SU-DHL-6 (cell line): ENCODE results near the gene PUS10.
"Not testable (repeated sequence)": the region's sequence is repeated elsewhere in the genome, so short reads cannot be mapped to it uniquely, and the experiment has no call there.

Source experiments
- H2AFZ ChIP-seq: fragments of 200-600 bp; sonication (generic); 2 replicates; pipeline ENCODE4 v1.6.1; 2014; ENCODE audit warnings: low read depth, mild to moderate bottlenecking, moderate library complexity, mixed read lengths, antibody characterized with exemption, low read length; ENCODE audit not compliant: severe bottlenecking
- H3F3A ChIP-seq: fragments of 200-600 bp; shearing (Covaris generic); 2 replicates; pipeline ENCODE4 v1.6.0; 2016; ENCODE audit warnings: antibody characterized with exemption, mild to moderate bottlenecking; ENCODE audit not compliant: insufficient read depth
- H3K27ac ChIP-seq: fragments of 200-600 bp; sonication (generic); 2 replicates; pipeline ENCODE4 v1.5.1; 2016; ENCODE audit warnings: low read depth, mild to moderate bottlenecking, low read length, moderate library complexity, mixed read lengths
- H3K27me3 ChIP-seq: fragments of 200-600 bp; sonication (generic), shearing (Covaris generic); 2 replicates; pipeline ENCODE4 v1.6.0; 2014; ENCODE audit warnings: mild to moderate bottlenecking, low read length
- H3K36me3 ChIP-seq: fragments of 200-600 bp; sonication (generic); 2 replicates; pipeline ENCODE4 v1.6.1; 2014; ENCODE audit warnings: mild to moderate bottlenecking, low read length, mixed read lengths
- H3K4me2 ChIP-seq: fragments of 300-600, 200-600 bp; shearing (Covaris generic), sonication (generic); 2 replicates; pipeline ENCODE4 v1.6.0; 2014; ENCODE audit warnings: low read length, low read depth, mild to moderate bottlenecking; ENCODE audit not compliant: poor library complexity, severe bottlenecking
- H3K4me3 ChIP-seq: fragments of 200-600 bp; sonication (generic); 2 replicates; pipeline ENCODE4 v1.5.1; 2014; ENCODE audit warnings: antibody characterized with exemption, low read length, mild to moderate bottlenecking, mixed read lengths; ENCODE audit not compliant: insufficient read depth, poor library complexity, severe bottlenecking
- H3K79me2 ChIP-seq: fragments of 200-600 bp; sonication (generic); 2 replicates; pipeline ENCODE4 v1.6.1; 2014; ENCODE audit warnings: mild to moderate bottlenecking, low read length, moderate library complexity; ENCODE audit not compliant: insufficient read depth
- H3K9ac ChIP-seq: fragments of 200-600 bp; sonication (generic); 2 replicates; pipeline ENCODE4 v1.7.0; 2014; ENCODE audit warnings: mild to moderate bottlenecking, low read length
- H3K9me2 ChIP-seq: fragments of 200-600 bp; sonication (generic); replicated peaks from 2 replicates; pipeline ENCODE4 v1.6.1; 2014; ENCODE audit warnings: low read length; ENCODE audit not compliant: insufficient read depth
- H3K9me3 ChIP-seq: fragments of 200-600 bp; sonication (generic); 2 replicates; pipeline ENCODE4 v1.6.1; 2014; ENCODE audit warnings: low read length, mixed read lengths; ENCODE audit not compliant: insufficient read depth
- H4K20me1 ChIP-seq: fragments of 200-600 bp; sonication (generic); 2 replicates; pipeline ENCODE4 v1.6.1; 2014; ENCODE audit warnings: low read depth, mild to moderate bottlenecking, antibody characterized with exemption, low read length, moderate library complexity, mixed read lengths
- EZH2phosphoT487 ChIP-seq: fragments of 200-600 bp; sonication (generic), shearing (Covaris generic); conservative IDR thresholded peaks from 2 replicates; pipeline ENCODE4 v1.6.1; 2018; ENCODE audit warnings: mild to moderate bottlenecking, antibody characterized with exemption, low read length, moderate library complexity, mixed read lengths
- TF ChIP-seq, protein P1 (sequence below): fragments of 200-600 bp; sonication (generic); IDR thresholded peaks from one replicate; pipeline ENCODE4 v1.5.1; 2017; ENCODE audit warnings: antibody characterized with exemption, mild to moderate bottlenecking, low read length, moderate library complexity; ENCODE audit not compliant: insufficient read depth, poor library complexity, severe bottlenecking

Gene PUS10

DNA sequence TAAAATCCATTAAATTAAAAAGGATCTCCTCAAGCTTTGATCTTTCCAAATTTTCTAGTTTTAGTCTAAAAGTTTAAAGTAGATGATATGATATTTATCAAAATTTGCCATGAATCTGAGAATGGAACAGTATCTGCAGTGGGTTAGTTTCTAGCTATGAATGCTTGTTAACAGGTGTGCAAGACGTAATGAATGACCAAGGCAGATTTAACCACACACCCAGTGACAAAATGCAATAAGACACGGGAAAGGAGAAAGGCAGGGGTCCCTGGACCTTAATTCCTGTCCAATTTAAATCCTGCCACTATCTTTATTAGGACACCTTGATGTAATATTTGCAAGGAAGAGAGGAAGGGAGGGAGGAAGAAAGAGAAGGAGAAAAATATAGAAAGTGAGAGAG lies 31.0 kb downstream of the PUS10 start:
- Histone ChIP-seq H3F3A (peaks cover 62% of the 10 kb centered on the region), H3K4me3 (peak overlapping the region; percentile 19), H3K27me3 (no peaks in the 10 kb centered on the region), H3K27ac (peak overlapping the region; percentile 92), H2AFZ (no peak overlapping the region), H3K36me3 (peaks cover 9% of the 10 kb centered on the region), H3K9ac (peak overlapping the region; percentile 55), H3K79me2 (no peaks in the 10 kb centered on the region; the same call in 1 of the 2 replicates), H3K4me2 (peak overlapping the region; percentile 78), H3K9me3 (peaks cover 11% of the 10 kb centered on the region), H4K20me1 (no peaks in the 10 kb centered on the region), H3K9me2 (no peaks in the 10 kb centered on the region)
- no peak for TF ChIP-seq EZH2phosphoT487
- TF ChIP-seq, protein P1, sequence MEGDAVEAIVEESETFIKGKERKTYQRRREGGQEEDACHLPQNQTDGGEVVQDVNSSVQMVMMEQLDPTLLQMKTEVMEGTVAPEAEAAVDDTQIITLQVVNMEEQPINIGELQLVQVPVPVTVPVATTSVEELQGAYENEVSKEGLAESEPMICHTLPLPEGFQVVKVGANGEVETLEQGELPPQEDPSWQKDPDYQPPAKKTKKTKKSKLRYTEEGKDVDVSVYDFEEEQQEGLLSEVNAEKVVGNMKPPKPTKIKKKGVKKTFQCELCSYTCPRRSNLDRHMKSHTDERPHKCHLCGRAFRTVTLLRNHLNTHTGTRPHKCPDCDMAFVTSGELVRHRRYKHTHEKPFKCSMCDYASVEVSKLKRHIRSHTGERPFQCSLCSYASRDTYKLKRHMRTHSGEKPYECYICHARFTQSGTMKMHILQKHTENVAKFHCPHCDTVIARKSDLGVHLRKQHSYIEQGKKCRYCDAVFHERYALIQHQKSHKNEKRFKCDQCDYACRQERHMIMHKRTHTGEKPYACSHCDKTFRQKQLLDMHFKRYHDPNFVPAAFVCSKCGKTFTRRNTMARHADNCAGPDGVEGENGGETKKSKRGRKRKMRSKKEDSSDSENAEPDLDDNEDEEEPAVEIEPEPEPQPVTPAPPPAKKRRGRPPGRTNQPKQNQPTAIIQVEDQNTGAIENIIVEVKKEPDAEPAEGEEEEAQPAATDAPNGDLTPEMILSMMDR = no peak

DNA sequence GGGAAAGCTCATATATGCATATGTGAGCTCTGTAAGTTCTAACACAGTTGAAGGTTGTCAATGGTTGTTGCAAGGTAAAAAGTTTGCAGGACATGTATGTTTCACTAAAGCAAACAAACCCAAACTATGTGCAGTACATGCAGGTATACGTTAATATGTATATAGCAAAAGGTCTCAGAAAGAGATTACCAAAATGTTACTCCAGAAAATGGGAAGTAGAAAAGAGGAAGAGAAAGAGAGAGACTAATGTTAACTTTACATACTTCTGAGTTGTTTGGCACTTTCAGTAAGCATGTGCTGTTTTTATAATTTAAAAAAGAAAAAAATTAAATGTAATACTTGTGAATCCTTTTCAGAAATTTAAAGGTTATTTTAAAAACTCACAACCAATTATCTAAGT lies 33.3 kb downstream of the PUS10 start:
- no peak overlapping the region for H2AFZ ChIP-seq
- H3K9me3 ChIP-seq = no peaks in the 10 kb centered on the region
- H3K79me2 ChIP-seq = no peaks in the 10 kb centered on the region; the same call in 1 of the 2 replicates
- H3K36me3 ChIP-seq = no peaks in the 10 kb centered on the region
- no peaks in the 10 kb centered on the region for H3K27me3 ChIP-seq
- peak overlapping the region; percentile 78 for H3K4me2 ChIP-seq
- H3K4me3 ChIP-seq = peak overlapping the region; percentile 27
- TF ChIP-seq EZH2phosphoT487 = no peak
- TF ChIP-seq, protein P1 = no peak
- no peaks in the 10 kb centered on the region for H4K20me1 ChIP-seq
- H3F3A ChIP-seq = peaks cover 61% of the 10 kb centered on the region
- H3K9me2 ChIP-seq = no peaks in the 10 kb centered on the region
- H3K9ac ChIP-seq = peak overlapping the region; percentile 35
- H3K27ac ChIP-seq = peak overlapping the region; percentile 92

DNA sequence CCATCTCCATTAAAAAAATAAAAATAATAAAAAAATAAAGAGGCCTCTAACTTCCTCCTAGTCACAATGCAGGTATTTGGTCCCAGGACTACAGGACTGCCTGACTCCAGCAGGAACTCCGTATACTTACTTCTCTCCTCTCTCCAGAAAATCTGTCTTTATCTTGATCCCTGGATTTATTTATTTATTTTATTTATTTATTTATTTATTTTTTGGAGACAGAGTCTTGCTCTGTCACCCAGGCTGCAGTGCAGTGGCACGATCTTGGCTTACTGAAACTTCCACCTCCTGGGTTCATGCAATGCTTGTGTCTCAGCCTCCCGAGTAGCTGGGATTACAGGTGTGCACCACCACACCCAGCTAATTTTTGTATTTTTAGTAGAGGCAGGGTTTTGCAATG lies 36.0 kb downstream of the PUS10 start:
- peaks cover 68% of the 10 kb centered on the region for H3F3A ChIP-seq
- H3K36me3 ChIP-seq, H3K4me2 ChIP-seq, H3K79me2 ChIP-seq, H3K9me2 ChIP-seq, H3K9me3 ChIP-seq, H3K4me3 ChIP-seq, H2AFZ ChIP-seq, H4K20me1 ChIP-seq, H3K9ac ChIP-seq, H3K27me3 ChIP-seq: not testable (repeated sequence)
- H3K27ac ChIP-seq = peak overlapping the region; percentile 92; the same call in 1 of the 2 replicates

DNA sequence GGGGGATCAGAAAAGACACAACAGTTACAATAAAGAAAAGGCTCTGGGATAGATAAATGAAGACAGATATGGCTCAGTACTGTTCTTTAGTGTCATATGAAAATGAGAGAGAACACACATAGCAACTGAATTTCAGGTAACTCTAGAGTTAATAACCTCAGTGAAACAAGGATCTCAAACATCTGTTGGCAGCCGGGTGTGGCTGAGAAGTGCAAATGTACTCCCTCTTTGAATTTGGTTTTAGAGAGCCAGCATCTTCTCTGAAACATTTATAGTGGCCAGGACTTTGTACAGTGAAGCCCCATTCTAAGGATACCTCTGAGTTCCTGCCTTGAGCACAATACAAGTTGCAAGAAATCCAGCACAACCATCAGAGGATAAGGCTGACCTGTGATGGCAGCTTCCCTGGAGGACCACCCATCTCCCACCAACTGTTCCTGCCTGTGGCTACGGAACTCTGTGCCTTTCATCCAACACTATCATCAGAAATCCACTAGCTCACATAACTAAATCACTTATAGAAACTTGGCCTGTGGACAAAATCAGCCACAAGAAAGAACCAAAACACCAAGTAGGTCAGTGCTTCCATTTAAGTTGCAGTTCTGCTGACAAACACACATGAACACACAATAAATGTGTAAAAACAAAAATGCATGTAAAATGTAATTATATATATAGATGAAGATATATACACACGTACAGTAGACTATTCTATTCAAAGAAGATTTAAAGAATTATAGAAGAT lies 37.8 kb downstream of the PUS10 start:
- Histone ChIP-seq H3K4me2 (peak overlapping the region; percentile 45), H3K4me3 (no peak overlapping the region), H3K27me3 (no peaks in the 10 kb centered on the region), H3K9me2 (no peaks in the 10 kb centered on the region), H3F3A (peaks cover 68% of the 10 kb centered on the region), H3K36me3 (no peaks in the 10 kb centered on the region), H3K9me3 (no peaks in the 10 kb centered on the region), H3K27ac (peak overlapping the region; percentile 87), H3K79me2 (no peaks in the 10 kb centered on the region), H4K20me1 (no peaks in the 10 kb centered on the region), H2AFZ (peak overlapping the region; percentile 47), H3K9ac (peak overlapping the region; percentile 42)
- TF ChIP-seq, protein P1 = no peak
- TF ChIP-seq EZH2phosphoT487 = no peak
